PC-9 (cell line): ENCODE results near the gene CHPF2. TPM values are rescaled to one million over a fixed set of nuclear protein-coding genes. Genes with fewer than 3 reads are reported as not detected.

Experiments
- BruUV-seq: library from RNA; stranded (reverse); fragments of 400-500 nt; replicated peaks from 2 replicates; lab custom pipeline; 2021; lab: Mats Ljungman, UMichigan
- CTCF ChIA-PET: fragments of 300-600 bp; sonication (Branson Sonifier 250); formaldehyde crosslinking; loops from one replicate; lab custom pipeline; 2022; ENCODE audit warnings: antibody characterized with exemption; lab: Charles Lee
- POLR2A ChIA-PET: fragments of 300-600 bp; sonication (Branson Sonifier 250); formaldehyde crosslinking; loops from one replicate; lab custom pipeline; 2022; ENCODE audit warnings: antibody characterized with exemption; ENCODE audit not compliant: unreplicated experiment; lab: Charles Lee
- DNase-seq, 2 experiments: peaks; one replicate each; pipeline versions ENCODE4 v3.0.0 to v3.0.0-alpha.2; 2015 to 2022; ENCODE audit warnings: mixed read lengths in 1 of 2
- H2AFZ ChIP-seq: fragments of 200-600 bp; sonication (generic); 2 replicates; pipeline ENCODE4 v1.8.1; 2017; ENCODE audit warnings: antibody characterized with exemption
- H3F3A ChIP-seq: fragments of 200-600 bp; sonication (generic); 2 replicates; pipeline ENCODE4 v1.8.1; 2017; ENCODE audit warnings: antibody characterized with exemption, mild to moderate bottlenecking, low read depth; ENCODE audit not compliant: insufficient read depth
- H3K27ac ChIP-seq: fragments of 200-600 bp; sonication (generic); 2 replicates; pipeline ENCODE4 v1.6.1; 2016; ENCODE audit warnings: mixed run types
- H3K27me3 ChIP-seq: fragments of 200-600 bp; sonication (generic); 2 replicates; pipeline ENCODE4 v1.6.1; 2016; ENCODE audit warnings: low read depth, mixed run types; ENCODE audit not compliant: insufficient read depth
- H3K36me3 ChIP-seq: fragments of 200-600 bp; sonication (generic); 2 replicates; pipeline ENCODE4 v1.6.1; 2016; ENCODE audit warnings: low read depth, mixed run types
- H3K4me1 ChIP-seq: fragments of 200-600 bp; sonication (generic); replicated peaks from 2 replicates; pipeline ENCODE4 v1.6.1; 2016; ENCODE audit warnings: mixed run types; ENCODE audit not compliant: insufficient read depth
- H3K4me2 ChIP-seq: fragments of 200-600 bp; sonication (generic); 2 replicates; pipeline ENCODE4 v1.6.1; 2017; ENCODE audit warnings: mixed run types
- H3K4me3 ChIP-seq: fragments of 200-600 bp; sonication (generic); 2 replicates; pipeline ENCODE4 v1.6.1; 2016; ENCODE audit warnings: mixed run types
- H3K79me2 ChIP-seq: fragments of 200-600 bp; sonication (generic); 2 replicates; pipeline ENCODE4 v1.6.1; 2017; ENCODE audit warnings: low read depth, mixed run types
- H3K9me2 ChIP-seq: fragments of 200-600 bp; sonication (generic); 2 replicates; pipeline ENCODE4 v1.8.1; 2017; ENCODE audit warnings: mild to moderate bottlenecking; ENCODE audit not compliant: insufficient read depth
- H3K9me3 ChIP-seq: fragments of 200-600 bp; sonication (generic); 2 replicates; pipeline ENCODE4 v1.8.1; 2016; ENCODE audit warnings: low read depth; ENCODE audit not compliant: insufficient read depth
- H4K20me1 ChIP-seq: fragments of 200-600 bp; sonication (generic); 2 replicates; pipeline ENCODE4 v1.8.1; 2017; ENCODE audit not compliant: insufficient read depth
- EZH2 ChIP-seq: fragments of 200-600 bp; sonication (generic); IDR thresholded peaks from 2 replicates; pipeline ENCODE4 v1.8.0; 2017; ENCODE audit warnings: antibody characterized with exemption, low read depth
- intact Hi-C: fragments of 100-400 bp; cut with micrococcal nuclease; formaldehyde crosslinking; loops from one replicate; pipeline ENCODE4 v1.10.0; 2022; ENCODE audit not compliant: unreplicated experiment
- total RNA-seq: library from RNA; stranded (reverse); gene quantifications from 2 replicates; pipeline ENCODE4 v1.2.3, GENCODE V29; 2021
- TF ChIP-seq, protein P1 (sequence below): fragments of 200-600 bp; sonication (generic); conservative IDR thresholded peaks from 2 replicates; pipeline ENCODE4 v1.6.1; 2017; ENCODE audit warnings: mixed run types, antibody characterized with exemption, mild to moderate bottlenecking, moderate library complexity

CHPF2 gene
- total RNA-seq, 1 experiment from 2014 or later = 54.9 TPM

GRCh38 chr7:151254851-151255250 is 22.6 kb downstream of the CHPF2 start:
- POLR2A ChIA-PET = no interaction called here
- Histone ChIP-seq H4K20me1 (0 out of 2 replicates have a peak, but pooled peaks cover 3% of the 10 kb centered on the region), H3K27me3 (peaks cover 94% of the 10 kb centered on the region), H3K4me3 (no peak overlapping the region), H3K27ac (no peak overlapping the region), H3K36me3 (no peaks in the 10 kb centered on the region), H3F3A (no peaks in the 10 kb centered on the region; the same call in 1 of the 2 replicates), H3K4me1 (no peaks in the 10 kb centered on the region), H3K9me2 (no peaks in the 10 kb centered on the region), H2AFZ (no peak overlapping the region), H3K79me2 (no peaks in the 10 kb centered on the region), H3K9me3 (no peaks in the 10 kb centered on the region), H3K4me2 (no peak overlapping the region)
- CTCF ChIA-PET = no interaction called here
- DNase-seq = no peak
- no peak for TF ChIP-seq EZH2
- TF ChIP-seq, protein P1, sequence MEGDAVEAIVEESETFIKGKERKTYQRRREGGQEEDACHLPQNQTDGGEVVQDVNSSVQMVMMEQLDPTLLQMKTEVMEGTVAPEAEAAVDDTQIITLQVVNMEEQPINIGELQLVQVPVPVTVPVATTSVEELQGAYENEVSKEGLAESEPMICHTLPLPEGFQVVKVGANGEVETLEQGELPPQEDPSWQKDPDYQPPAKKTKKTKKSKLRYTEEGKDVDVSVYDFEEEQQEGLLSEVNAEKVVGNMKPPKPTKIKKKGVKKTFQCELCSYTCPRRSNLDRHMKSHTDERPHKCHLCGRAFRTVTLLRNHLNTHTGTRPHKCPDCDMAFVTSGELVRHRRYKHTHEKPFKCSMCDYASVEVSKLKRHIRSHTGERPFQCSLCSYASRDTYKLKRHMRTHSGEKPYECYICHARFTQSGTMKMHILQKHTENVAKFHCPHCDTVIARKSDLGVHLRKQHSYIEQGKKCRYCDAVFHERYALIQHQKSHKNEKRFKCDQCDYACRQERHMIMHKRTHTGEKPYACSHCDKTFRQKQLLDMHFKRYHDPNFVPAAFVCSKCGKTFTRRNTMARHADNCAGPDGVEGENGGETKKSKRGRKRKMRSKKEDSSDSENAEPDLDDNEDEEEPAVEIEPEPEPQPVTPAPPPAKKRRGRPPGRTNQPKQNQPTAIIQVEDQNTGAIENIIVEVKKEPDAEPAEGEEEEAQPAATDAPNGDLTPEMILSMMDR = no peak
- intact Hi-C loops = no loop called here
- BruUV-seq = no TSS peak

DNA sequence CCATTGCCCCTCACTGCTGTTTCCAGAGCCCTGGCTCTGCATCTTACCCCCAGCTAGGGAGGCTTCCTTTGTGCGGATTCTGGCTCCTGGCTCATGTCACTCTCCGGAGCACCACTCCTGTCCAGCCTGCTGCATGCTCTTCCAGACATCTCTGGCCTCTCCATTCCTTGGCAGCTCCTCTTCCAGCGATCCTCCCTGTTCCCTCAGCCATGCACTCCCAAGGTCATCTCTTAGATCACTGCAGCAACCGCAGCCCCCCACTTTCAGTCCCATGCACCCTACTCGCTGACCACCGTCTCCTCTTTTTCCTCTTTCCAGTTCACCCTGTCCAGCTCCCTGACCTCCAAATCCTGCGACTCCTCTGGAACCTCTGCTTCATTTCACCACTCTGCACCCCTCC is 23.1 kb downstream of the CHPF2 start:
- POLR2A ChIA-PET = no interaction called here
- CTCF ChIA-PET = interaction anchor here (0.6 to 0.7 kb wide), 2 partner anchors 11 to 184 kb away, joined by 3 read pairs; partner anchors contain the start of gene CRYGN
- DNase-seq = no peak
- H4K20me1 ChIP-seq = 0 out of 2 replicates have a peak, but pooled peaks cover 3% of the 10 kb centered on the region
- peaks cover 94% of the 10 kb centered on the region for H3K27me3 ChIP-seq
- BruUV-seq = no TSS peak
- H2AFZ ChIP-seq = no peak overlapping the region
- no peaks in the 10 kb centered on the region for H3K36me3 ChIP-seq
- no peak for TF ChIP-seq EZH2
- TF ChIP-seq, protein P1 = no peak
- H3K9me3 ChIP-seq = no peaks in the 10 kb centered on the region
- H3K79me2 ChIP-seq = no peaks in the 10 kb centered on the region
- H3K9me2 ChIP-seq = no peaks in the 10 kb centered on the region
- H3F3A ChIP-seq = no peaks in the 10 kb centered on the region; the same call in 1 of the 2 replicates
- no peaks in the 10 kb centered on the region for H3K4me1 ChIP-seq
- H3K27ac ChIP-seq = no peak overlapping the region
- intact Hi-C loops = no loop called here
- no peak overlapping the region for H3K4me3 ChIP-seq
- H3K4me2 ChIP-seq = no peak overlapping the region

- H3K4me2 ChIP-seq = no peak overlapping the region
- H3K9me3 ChIP-seq = no peaks in the 10 kb centered on the region
- H3K79me2 ChIP-seq = no peaks in the 10 kb centered on the region
- H4K20me1 ChIP-seq = no peaks in the 10 kb centered on the region
- peaks cover 95% of the 10 kb centered on the region for H3K27me3 ChIP-seq
- no peaks in the 10 kb centered on the region for H3K36me3 ChIP-seq
- intact Hi-C loops = no loop called here
- TF ChIP-seq EZH2 = no peak
- TF ChIP-seq, protein P1 = no peak
- no peak for DNase-seq
- H2AFZ ChIP-seq = no peak overlapping the region
- H3K9me2 ChIP-seq = no peaks in the 10 kb centered on the region
- no TSS peak for BruUV-seq
- ChIA-PET CTCF (interaction anchor here (0.5 to 0.7 kb wide), 2 partner anchors 37 to 204 kb away, joined by 3 to 5 read pairs; no protein-coding TSS in a partner anchor), POLR2A (no interaction called here)
- H3F3A ChIP-seq = no peaks in the 10 kb centered on the region
- no peaks in the 10 kb centered on the region for H3K4me1 ChIP-seq
- H3K4me3 ChIP-seq = no peak overlapping the region
- no peak overlapping the region for H3K27ac ChIP-seq
Measured at GRCh38 chr7:151256410-151257045, 24.2 kb downstream of the CHPF2 start.
